WTC11 (cell line): Measurements from ENCODE around the gene MYBPHL. TPM values are rescaled to one million over a fixed set of nuclear protein-coding genes. Genes with fewer than 3 reads are reported as not detected.

Experiments used
- ATAC-seq: fragments of 200-7000 bp; cut with Tn5 transposase; 2 replicates; pipeline ENCODE4 v1.10.0; 2021; ENCODE audit warnings: mild to moderate bottlenecking, moderate library complexity
- CTCF ChIA-PET: fragments of 300-600 bp; sonication (Branson Sonifier 250); formaldehyde crosslinking; loops from one replicate; lab custom pipeline; 2021; ENCODE audit warnings: antibody characterized with exemption; lab: Charles Lee
- POLR2A ChIA-PET: fragments of 350-600 bp; sonication (Branson Sonifier 250); formaldehyde crosslinking; loops from one replicate; lab custom pipeline; 2021; ENCODE audit warnings: antibody characterized with exemption; lab: Charles Lee
- DNase-seq: peaks from one replicate; pipeline ENCODE4 v3.0.0; 2021; ENCODE audit warnings: low spot score
- H3K27ac Mint-ChIP-seq: 2 replicates; pipeline ENCODE4 v1.8.0; 2021; ENCODE audit warnings: mixed read lengths
- H3K27me3 Mint-ChIP-seq: 2 replicates; pipeline ENCODE4 v1.8.0; 2021; ENCODE audit warnings: low read depth, mild to moderate bottlenecking, moderate library complexity, mixed read lengths
- H3K36me3 Mint-ChIP-seq: 2 replicates; pipeline ENCODE4 v1.8.0; 2021; ENCODE audit warnings: mixed read lengths
- H3K4me1 Mint-ChIP-seq: 2 replicates; pipeline ENCODE4 v1.8.0; 2022; ENCODE audit warnings: mixed read lengths
- H3K4me3 Mint-ChIP-seq: 2 replicates; pipeline ENCODE4 v1.8.0; 2021; ENCODE audit warnings: mild to moderate bottlenecking, moderate library complexity, mixed read lengths
- H3K9me3 Mint-ChIP-seq: 2 replicates; pipeline ENCODE4 v1.8.0; 2021; ENCODE audit warnings: mixed read lengths
- AR ChIP-seq: fragments of 250-450 bp; sonication (Bioruptor Pico); IDR thresholded peaks from 2 replicates; pipeline ENCODE4 v1.9.0; 2021; ENCODE audit warnings: mild to moderate bottlenecking
- ARID4B ChIP-seq: sonication (generic); formaldehyde crosslinking; IDR thresholded peaks from 2 replicates; pipeline ENCODE4 v1.8.0; 2023; ENCODE audit warnings: missing genetic modification reagents, mild to moderate bottlenecking, borderline replicate concordance
- CDX4 ChIP-seq: fragments of 250-450 bp; sonication (Bioruptor Pico); IDR thresholded peaks from 2 replicates; pipeline ENCODE4 v1.9.0; 2021; ENCODE audit warnings: moderate library complexity, mild to moderate bottlenecking, inconsistent platforms, borderline replicate concordance
- ELF4 ChIP-seq: sonication (generic); formaldehyde crosslinking; IDR thresholded peaks from 2 replicates; pipeline ENCODE4 v1.8.1; 2022; ENCODE audit warnings: low read depth, mild to moderate bottlenecking, moderate library complexity, missing genetic modification reagents
- ETV6 ChIP-seq: sonication (generic); formaldehyde crosslinking; IDR thresholded peaks from 2 replicates; pipeline ENCODE4 v1.8.1; 2022; ENCODE audit warnings: mild to moderate bottlenecking, missing genetic modification reagents
- GRHL2 ChIP-seq: fragments of 250-450 bp; sonication (Bioruptor Pico); IDR thresholded peaks from 2 replicates; pipeline ENCODE4 v1.8.0; 2022; ENCODE audit warnings: mild to moderate bottlenecking, moderate library complexity; ENCODE audit not compliant: insufficient replicate concordance, severe bottlenecking
- NR2C2 ChIP-seq: sonication (generic); formaldehyde crosslinking; IDR thresholded peaks from 2 replicates; pipeline ENCODE4 v1.8.0; 2022; ENCODE audit warnings: mild to moderate bottlenecking, missing genetic modification reagents
- PRDM15 ChIP-seq: sonication (generic); formaldehyde crosslinking; IDR thresholded peaks from 2 replicates; pipeline ENCODE4 v1.8.0; 2022; ENCODE audit warnings: missing genetic modification reagents
- SMAD3 ChIP-seq: sonication (generic); formaldehyde crosslinking; IDR thresholded peaks from 2 replicates; pipeline ENCODE4 v1.8.0; 2022; ENCODE audit warnings: missing genetic modification reagents, mild to moderate bottlenecking, borderline replicate concordance
- SOX15 ChIP-seq: fragments of 250-450 bp; sonication (Bioruptor Pico); IDR thresholded peaks from 2 replicates; pipeline ENCODE4 v1.9.0; 2021; ENCODE audit warnings: mild to moderate bottlenecking
- USF1 ChIP-seq: sonication (generic); formaldehyde crosslinking; IDR thresholded peaks from 2 replicates; pipeline ENCODE4 v1.8.0; 2022; ENCODE audit warnings: mild to moderate bottlenecking, missing genetic modification reagents
- ZBTB21 ChIP-seq: sonication (generic); formaldehyde crosslinking; IDR thresholded peaks from 2 replicates; pipeline ENCODE4 v1.8.1; 2023; ENCODE audit warnings: mild to moderate bottlenecking, missing genetic modification reagents, borderline replicate concordance
- ZNF121 ChIP-seq: sonication (generic); formaldehyde crosslinking; IDR thresholded peaks from 2 replicates; pipeline ENCODE4 v1.8.0; 2023; ENCODE audit warnings: missing genetic modification reagents
- ZNF423 ChIP-seq: fragments of 250-450 bp; sonication (Bioruptor Pico); IDR thresholded peaks from 2 replicates; pipeline ENCODE4 v2.1.2; 2022; ENCODE audit warnings: mild to moderate bottlenecking, moderate library complexity
- ZNF671 ChIP-seq: fragments of 250-450 bp; sonication (Bioruptor Pico); IDR thresholded peaks from 2 replicates; pipeline ENCODE4 v1.8.0; 2021; ENCODE audit warnings: mild to moderate bottlenecking
- total RNA-seq: library from RNA; stranded (reverse); gene quantifications from 3 replicates; pipeline ENCODE4 v1.2.3, GENCODE V29; 2021
- TF ChIP-seq, protein P1 (sequence below): fragments of 250-450 bp; sonication (Bioruptor Pico); IDR thresholded peaks from 2 replicates; pipeline ENCODE4 v1.8.0; 2021; ENCODE audit warnings: mild to moderate bottlenecking
- TF ChIP-seq, protein P2 (sequence below): sonication (generic); formaldehyde crosslinking; IDR thresholded peaks from 2 replicates; pipeline ENCODE4 v1.8.0; 2023; ENCODE audit warnings: missing genetic modification reagents
- TF ChIP-seq, protein P3 (sequence below): sonication (generic); formaldehyde crosslinking; IDR thresholded peaks from 2 replicates; pipeline ENCODE4 v1.8.1; 2023; ENCODE audit warnings: mild to moderate bottlenecking, missing genetic modification reagents

The MYBPHL gene
- total RNA-seq, 1 experiment from 2014 or later = 1.2 TPM

GRCh38 chr1:109272021-109272799, 34.6 kb downstream of the MYBPHL start:
- TF ChIP-seq ARID4B (no peak), ETV6 (CRISPR knock-in tag) (no peak), PRDM15 (CRISPR knock-in tag) (no peak), CDX4 (CRISPR knock-in tag) (no peak), GRHL2 (CRISPR knock-in tag) (no peak), SMAD3 (no peak), ZNF671 (CRISPR knock-in tag) (no peak), ZNF121 (CRISPR knock-in tag) (no peak), SOX15 (CRISPR knock-in tag) (no peak), ELF4 (CRISPR knock-in tag) (no peak), NR2C2 (CRISPR knock-in tag) (no peak), ZNF423 (CRISPR knock-in tag) (no peak)
- TF ChIP-seq, protein P1, sequence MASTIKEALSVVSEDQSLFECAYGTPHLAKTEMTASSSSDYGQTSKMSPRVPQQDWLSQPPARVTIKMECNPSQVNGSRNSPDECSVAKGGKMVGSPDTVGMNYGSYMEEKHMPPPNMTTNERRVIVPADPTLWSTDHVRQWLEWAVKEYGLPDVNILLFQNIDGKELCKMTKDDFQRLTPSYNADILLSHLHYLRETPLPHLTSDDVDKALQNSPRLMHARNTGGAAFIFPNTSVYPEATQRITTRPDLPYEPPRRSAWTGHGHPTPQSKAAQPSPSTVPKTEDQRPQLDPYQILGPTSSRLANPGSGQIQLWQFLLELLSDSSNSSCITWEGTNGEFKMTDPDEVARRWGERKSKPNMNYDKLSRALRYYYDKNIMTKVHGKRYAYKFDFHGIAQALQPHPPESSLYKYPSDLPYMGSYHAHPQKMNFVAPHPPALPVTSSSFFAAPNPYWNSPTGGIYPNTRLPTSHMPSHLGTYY (CRISPR knock-in tag) = no peak
- peaks cover 24% of the 10 kb centered on the region for H3K4me1 Mint-ChIP-seq
- CTCF ChIA-PET = interaction anchor here (1.9 kb wide), 1 partner anchor 8 kb away, joined by 6 read pairs; no protein-coding TSS in a partner anchor
- H3K27ac Mint-ChIP-seq = no peak overlapping the region
- no peaks in the 10 kb centered on the region for H3K9me3 Mint-ChIP-seq
- no peaks in the 10 kb centered on the region for H3K27me3 Mint-ChIP-seq
- H3K36me3 Mint-ChIP-seq = peaks cover 9% of the 10 kb centered on the region
- POLR2A ChIA-PET = no interaction called here
- no peak for ATAC-seq
- no peak for DNase-seq
- H3K4me3 Mint-ChIP-seq = no peak overlapping the region

DNA sequence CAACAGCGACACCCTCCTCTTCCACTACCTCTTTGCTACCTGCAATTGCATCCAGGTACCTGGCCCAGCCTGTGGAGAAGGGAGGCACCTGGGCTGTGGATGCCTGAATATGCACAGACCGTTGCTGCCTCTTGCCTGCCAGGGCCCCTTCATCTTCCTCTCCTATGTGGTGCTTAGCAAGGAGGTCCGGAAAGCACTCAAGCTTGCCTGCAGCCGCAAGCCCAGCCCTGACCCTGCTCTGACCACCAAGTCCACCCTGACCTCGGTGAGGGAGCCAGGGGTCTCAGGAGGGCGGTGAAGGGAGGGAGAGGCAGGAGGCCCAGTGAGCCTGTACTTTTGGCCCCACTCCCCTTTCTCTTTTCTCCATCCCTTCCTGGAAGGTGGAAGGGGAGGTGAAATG, 35.4 kb downstream of the MYBPHL start:
- Mint-ChIP-seq H3K27ac (no peak overlapping the region; the same call in 1 of the 2 replicates), H3K4me1 (peaks cover 22% of the 10 kb centered on the region), H3K36me3 (peaks cover 9% of the 10 kb centered on the region), H3K4me3 (no peak overlapping the region), H3K27me3 (no peaks in the 10 kb centered on the region), H3K9me3 (no peaks in the 10 kb centered on the region)
- ChIA-PET POLR2A (no interaction called here), CTCF (no interaction called here)
- TF ChIP-seq USF1 (CRISPR knock-in tag) (no peak), AR (no peak), ZBTB21 (CRISPR knock-in tag) (no peak)
- TF ChIP-seq, protein P2, sequence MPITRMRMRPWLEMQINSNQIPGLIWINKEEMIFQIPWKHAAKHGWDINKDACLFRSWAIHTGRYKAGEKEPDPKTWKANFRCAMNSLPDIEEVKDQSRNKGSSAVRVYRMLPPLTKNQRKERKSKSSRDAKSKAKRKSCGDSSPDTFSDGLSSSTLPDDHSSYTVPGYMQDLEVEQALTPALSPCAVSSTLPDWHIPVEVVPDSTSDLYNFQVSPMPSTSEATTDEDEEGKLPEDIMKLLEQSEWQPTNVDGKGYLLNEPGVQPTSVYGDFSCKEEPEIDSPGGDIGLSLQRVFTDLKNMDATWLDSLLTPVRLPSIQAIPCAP (CRISPR knock-in tag) = no peak
- TF ChIP-seq, protein P3, sequence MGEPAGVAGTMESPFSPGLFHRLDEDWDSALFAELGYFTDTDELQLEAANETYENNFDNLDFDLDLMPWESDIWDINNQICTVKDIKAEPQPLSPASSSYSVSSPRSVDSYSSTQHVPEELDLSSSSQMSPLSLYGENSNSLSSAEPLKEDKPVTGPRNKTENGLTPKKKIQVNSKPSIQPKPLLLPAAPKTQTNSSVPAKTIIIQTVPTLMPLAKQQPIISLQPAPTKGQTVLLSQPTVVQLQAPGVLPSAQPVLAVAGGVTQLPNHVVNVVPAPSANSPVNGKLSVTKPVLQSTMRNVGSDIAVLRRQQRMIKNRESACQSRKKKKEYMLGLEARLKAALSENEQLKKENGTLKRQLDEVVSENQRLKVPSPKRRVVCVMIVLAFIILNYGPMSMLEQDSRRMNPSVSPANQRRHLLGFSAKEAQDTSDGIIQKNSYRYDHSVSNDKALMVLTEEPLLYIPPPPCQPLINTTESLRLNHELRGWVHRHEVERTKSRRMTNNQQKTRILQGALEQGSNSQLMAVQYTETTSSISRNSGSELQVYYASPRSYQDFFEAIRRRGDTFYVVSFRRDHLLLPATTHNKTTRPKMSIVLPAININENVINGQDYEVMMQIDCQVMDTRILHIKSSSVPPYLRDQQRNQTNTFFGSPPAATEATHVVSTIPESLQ = no peak
- ATAC-seq (no peak), DNase-seq (no peak)
